22Rv1 (cell line): Measurements from ENCODE around the gene FAM184A.

ENCODE experiments used
- H3K27ac ChIP-seq: fragments of 450-650 bp; 2 replicates; pipeline ENCODE4 v1.5.1; 2017
- CTCF ChIP-seq: fragments of 450-650 bp; IDR thresholded peaks from 2 replicates; pipeline ENCODE4 v1.5.1; 2017; ENCODE audit warnings: mild to moderate bottlenecking
- ZFX ChIP-seq: fragments of 450-650 bp; IDR thresholded peaks from 2 replicates; pipeline ENCODE4 v1.6.1; 2017; ENCODE audit warnings: antibody characterized with exemption, borderline replicate concordance

The FAM184A gene

GRCh38 chr6:119076173-119076572 is 2.3 kb downstream of the FAM184A start:
- H3K27ac ChIP-seq = no peak overlapping the region
- TF ChIP-seq ZFX = no peak
- no peak for TF ChIP-seq CTCF

DNA sequence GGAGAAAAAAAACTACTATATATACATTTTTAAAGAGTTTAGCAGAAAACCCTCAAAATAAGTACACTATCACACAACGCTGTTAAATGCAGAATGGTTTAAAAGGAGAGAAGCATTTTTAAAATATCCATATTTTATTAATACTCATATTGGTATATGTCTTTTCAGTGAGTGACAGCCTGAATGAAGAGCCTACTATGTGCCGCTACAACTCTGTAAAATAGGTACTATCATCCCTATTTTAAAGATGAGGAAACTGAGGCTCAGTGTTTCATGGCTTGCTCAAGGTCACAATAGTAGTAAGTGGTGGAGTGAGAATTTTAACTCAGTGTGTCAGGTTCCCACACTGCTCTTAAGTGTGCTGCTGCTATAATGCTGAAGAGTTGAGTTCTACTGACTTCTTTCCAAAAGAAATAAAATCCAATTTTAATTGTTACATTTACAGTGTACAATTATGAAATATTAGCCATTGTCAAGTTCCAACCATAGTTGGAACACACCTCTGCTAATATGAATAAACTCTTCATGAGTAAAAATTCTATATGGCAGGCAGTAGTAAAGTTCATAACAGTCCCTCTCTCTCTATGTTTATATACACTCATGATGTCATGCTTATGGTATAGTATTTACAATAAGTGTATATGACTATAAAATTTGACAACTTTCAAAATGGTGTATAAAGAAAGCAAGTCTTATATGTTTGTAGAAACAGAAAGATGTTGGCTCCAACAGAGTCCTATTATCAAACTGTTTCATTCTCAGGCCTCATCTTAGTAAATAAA is 3.1 kb downstream of the FAM184A start:
- no peak overlapping the region for H3K27ac ChIP-seq
- no peak for TF ChIP-seq ZFX
- TF ChIP-seq CTCF = no peak

DNA sequence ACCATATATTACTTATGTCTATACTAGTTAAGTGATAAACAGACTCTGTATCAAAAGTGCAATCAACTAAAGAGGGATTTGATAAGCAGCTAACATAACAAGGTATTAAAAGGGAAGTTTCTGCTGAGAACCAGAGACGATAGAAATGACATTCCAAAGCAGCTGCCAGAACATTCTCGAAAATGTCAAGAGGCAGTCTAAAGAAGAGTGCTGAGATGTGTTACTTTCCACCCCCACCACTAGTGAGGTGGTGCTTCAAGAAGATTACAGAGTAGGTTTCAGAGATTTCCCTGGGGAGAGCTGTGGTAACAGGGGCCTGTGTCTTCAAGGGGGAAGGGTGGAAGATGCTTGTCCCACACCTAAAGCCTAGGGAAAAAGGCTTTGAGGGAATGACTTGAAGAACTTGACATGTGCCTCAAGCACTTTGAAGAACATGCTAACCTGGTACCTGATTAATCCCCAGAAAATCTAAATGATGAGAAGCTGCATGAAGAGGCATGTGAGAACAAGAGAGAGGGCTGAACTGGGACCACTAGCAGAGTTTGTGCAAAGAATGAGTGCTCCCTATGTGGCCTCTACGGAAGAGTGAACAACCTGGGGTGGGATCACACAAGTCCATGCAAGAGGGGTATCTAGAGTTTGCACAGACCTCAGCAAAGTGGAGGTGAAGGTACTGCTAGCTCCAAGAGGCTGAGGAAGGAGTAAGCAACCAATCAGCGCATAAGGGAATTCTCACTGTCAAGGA is 5.0 kb downstream of the FAM184A start:
- H3K27ac ChIP-seq = no peak overlapping the region
- no peak for TF ChIP-seq CTCF

- no peak for TF ChIP-seq ZFX
- no peak for TF ChIP-seq CTCF
- no peak overlapping the region for H3K27ac ChIP-seq
Measured at GRCh38 chr6:119071576-119071975, 6.9 kb downstream of the FAM184A start.

DNA sequence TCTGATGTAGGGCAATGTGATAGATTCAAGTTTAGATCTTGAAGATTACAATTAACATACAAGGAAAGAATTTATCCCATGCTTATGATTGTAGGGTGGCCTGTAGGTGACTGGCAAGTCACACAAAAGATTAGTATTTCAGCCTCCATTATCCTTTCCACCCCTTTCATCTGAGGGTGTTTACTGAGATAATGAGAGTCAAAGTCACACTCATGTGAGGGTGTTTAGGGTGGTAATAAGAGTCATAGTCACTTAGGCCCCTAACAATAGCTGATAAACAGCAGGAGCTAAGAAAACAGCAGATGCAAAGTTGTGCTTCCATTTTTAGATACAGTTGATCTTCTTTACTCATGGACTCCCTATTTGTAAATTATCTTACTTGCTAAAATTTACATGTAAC is 11.4 kb downstream of the FAM184A start:
- no peak overlapping the region for H3K27ac ChIP-seq
- no peak for TF ChIP-seq CTCF
- TF ChIP-seq ZFX = no peak

DNA sequence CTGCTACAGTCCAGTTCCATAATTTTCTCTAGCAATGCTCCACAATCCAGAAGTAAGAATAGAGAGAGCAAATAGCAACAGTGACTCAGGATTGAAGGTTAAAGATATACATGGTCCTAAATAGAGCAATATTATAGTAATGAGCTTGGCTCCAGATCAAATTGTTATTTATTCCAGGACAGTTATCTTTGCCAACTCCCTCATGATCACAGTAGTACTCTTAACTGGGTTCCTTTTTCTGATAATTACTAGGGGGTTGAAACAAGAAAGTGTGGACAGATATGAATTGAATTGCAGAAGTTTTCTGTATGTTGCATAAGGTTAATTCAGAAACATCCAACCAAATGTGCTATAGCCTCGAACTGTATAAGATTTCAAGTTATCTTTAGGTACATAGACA is 11.9 kb downstream of the FAM184A start:
- no peak overlapping the region for H3K27ac ChIP-seq
- no peak for TF ChIP-seq CTCF
- TF ChIP-seq ZFX = no peak

GRCh38 chr6:119065955-119066354 is 12.5 kb downstream of the FAM184A start:
- TF ChIP-seq ZFX (no peak), CTCF (no peak)
- H3K27ac ChIP-seq = no peak overlapping the region
